ENCODE measurements around the gene CHPF. TPM values are rescaled to one million over a fixed set of nuclear protein-coding genes. Genes with fewer than 3 reads are reported as not detected.

CHPF gene
- total and polyA plus RNA-seq, 10 of the 15 experiments (the other 5 are each of a cell fraction or from before 2014, with no cell fraction given), result 0.09 to 17.4 (median 8.3) TPM; not detected in 1

DNA sequence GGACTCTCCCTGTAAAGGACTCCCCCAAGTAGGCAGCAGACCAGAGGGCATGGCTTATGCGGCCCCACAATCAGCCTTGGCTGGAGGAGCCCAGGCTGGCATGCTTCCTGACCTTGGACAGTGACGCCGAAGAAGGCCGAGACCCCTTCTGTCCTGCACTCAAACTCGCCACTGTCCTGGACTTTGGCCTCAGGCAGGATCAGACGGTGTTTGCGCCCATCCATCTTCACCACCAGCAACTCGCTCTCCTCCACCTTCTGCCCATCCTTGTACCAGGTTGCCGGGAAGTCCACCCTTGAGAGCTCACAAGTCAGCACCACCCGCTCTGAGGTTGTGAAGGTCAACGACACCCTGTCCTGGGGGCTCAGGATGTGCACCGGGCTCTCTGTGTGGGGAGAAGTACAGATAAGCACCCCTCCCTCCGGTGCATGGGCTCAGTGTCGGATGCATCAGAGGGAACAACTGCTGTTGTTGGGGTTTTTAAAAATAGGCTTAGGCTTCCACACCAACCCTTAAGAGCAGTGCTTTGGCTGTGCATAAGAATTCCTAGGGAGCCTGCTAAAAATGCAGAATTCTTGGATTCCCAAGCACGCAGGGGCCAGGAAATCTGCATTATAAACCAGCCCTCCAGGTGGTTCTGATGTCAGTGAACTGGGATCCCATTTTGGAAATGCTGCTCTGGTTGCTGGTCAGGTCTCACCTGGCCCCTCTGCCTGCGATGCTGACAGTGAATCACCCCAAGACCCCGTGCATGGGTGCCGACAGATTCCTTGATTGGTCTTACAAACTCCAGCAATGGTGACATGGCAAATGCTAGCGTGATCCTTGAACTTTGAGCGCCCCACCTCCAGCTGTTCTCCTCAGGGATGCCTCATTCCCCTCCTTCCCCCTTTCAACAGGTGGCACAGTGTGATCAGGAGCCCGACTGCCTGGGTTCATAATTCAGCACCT is 21.8 kb upstream of the CHPF start:
- no peak overlapping the region for H3K4me2 ChIP-seq (ENCODE audit: control insufficient read depth, insufficient read depth)
- in situ Hi-C loops (cut with MboI) (no loop called here), intact Hi-C loops (cut with micrococcal nuclease; ENCODE audit: unreplicated experiment) (no loop called here)
- no peak overlapping the region for H3K4me3 ChIP-seq
- ChIA-PET RAD21 (ENCODE audit: unreplicated experiment) (no interaction called here), CTCF (no interaction called here), SMC1A (ENCODE audit: uncharacterized antibody, unreplicated experiment) (no interaction called here), POLR2A (no interaction called here)
- no peaks in the 10 kb centered on the region for H3K36me3 ChIP-seq (ENCODE audit: control insufficient read depth in 2 of 2, insufficient read depth in 2 of 2, low read length in 1 of 2)
- 27% methylated on average over 21 of the region's 21 CpGs for WGBS (ENCODE audit: insufficient coverage, insufficient replicate concordance, low lambda C conversion rate, missing lambda C conversion rate)
- H4K20me1 ChIP-seq (ENCODE audit: control insufficient read depth, insufficient read depth), result no peaks in the 10 kb centered on the region
- H3K79me2 ChIP-seq (ENCODE audit: control insufficient read depth, insufficient read depth, low read length), result no peaks in the 10 kb centered on the region
- no peaks in the 10 kb centered on the region for H3K4me1 ChIP-seq (ENCODE audit: control insufficient read depth, insufficient read depth, low read length)
- no TSS peak for BruUV-seq (replicated peaks)
- no peak overlapping the region for H3K27ac ChIP-seq (ENCODE audit: control insufficient read depth, insufficient read depth)
- peaks cover 0 to 3% of the 10 kb centered on the region in 2 experiments; a peak in 2 of 4 replicates for H3K27me3 ChIP-seq (replicated peaks in 1 of 2; ENCODE audit: control insufficient read depth in 2 of 2, insufficient read depth in 2 of 2, low read length in 1 of 2)
- ATAC-seq (no peak), FAIRE-seq (no peak), DNase-seq (ENCODE audit: low read depth, low spot score) (no peak)
- no peak overlapping the region for H3K9ac ChIP-seq (ENCODE audit: control insufficient read depth, insufficient read depth, low read length)
- no peak overlapping the region for H2AFZ ChIP-seq (ENCODE audit: control insufficient read depth, low read depth, low read length)
- H3K9me3 ChIP-seq (replicated peaks; ENCODE audit: control insufficient read depth, insufficient read depth, low read length), result no peaks in the 10 kb centered on the region
- TF ChIP-seq IRF4 (IDR thresholded peaks at IDR 0.05; ENCODE audit: low read depth, low read length), result no peak
- TF ChIP-seq SMAD5 (IDR thresholded peaks at IDR 0.05; ENCODE audit: low read depth), result no peak
- no peak for TF ChIP-seq NKRF (conservative IDR thresholded peaks at IDR 0.05)
- no peak for TF ChIP-seq CEBPB (IDR thresholded peaks at IDR 0.05; ENCODE audit: borderline replicate concordance in 1 of 2, low read depth in 2 of 2, low read length in 2 of 2)
- TF ChIP-seq, protein P1, sequence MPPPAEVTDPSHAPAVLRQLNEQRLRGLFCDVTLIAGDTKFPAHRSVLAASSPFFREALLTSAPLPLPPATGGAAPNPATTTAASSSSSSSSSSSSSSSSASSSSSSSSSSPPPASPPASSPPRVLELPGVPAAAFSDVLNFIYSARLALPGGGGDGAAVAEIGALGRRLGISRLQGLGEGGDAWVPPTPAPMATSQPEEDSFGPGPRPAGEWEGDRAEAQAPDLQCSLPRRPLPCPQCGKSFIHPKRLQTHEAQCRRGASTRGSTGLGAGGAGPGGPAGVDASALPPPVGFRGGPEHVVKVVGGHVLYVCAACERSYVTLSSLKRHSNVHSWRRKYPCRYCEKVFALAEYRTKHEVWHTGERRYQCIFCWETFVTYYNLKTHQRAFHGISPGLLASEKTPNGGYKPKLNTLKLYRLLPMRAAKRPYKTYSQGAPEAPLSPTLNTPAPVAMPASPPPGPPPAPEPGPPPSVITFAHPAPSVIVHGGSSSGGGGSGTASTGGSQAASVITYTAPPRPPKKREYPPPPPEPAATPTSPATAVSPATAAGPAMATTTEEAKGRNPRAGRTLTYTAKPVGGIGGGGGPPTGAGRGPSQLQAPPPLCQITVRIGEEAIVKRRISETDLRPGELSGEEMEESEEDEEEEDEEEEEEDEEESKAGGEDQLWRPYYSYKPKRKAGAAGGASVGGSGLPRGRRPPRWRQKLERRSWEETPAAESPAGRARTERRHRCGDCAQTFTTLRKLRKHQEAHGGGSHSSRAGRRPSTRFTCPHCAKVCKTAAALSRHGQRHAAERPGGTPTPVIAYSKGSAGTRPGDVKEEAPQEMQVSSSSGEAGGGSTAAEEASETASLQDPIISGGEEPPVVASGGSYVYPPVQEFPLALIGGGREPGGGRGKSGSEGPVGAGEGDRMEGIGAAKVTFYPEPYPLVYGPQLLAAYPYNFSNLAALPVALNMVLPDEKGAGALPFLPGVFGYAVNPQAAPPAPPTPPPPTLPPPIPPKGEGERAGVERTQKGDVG (CRISPR knock-in tag; IDR thresholded peaks at IDR 0.05), result no peak
- TF ChIP-seq CHD1 (IDR thresholded peaks at IDR 0.05; ENCODE audit: low read depth, low read length), result no peak
- TF ChIP-seq NR2C1 (IDR thresholded peaks at IDR 0.05), result no peak
- no peak for TF ChIP-seq SIN3A (IDR thresholded peaks at IDR 0.05; ENCODE audit: low read depth, low read length)
- TF ChIP-seq USF2 (IDR thresholded peaks at IDR 0.05; ENCODE audit: borderline replicate concordance, low read depth, low read length), result no peak
- TF ChIP-seq, protein P2, sequence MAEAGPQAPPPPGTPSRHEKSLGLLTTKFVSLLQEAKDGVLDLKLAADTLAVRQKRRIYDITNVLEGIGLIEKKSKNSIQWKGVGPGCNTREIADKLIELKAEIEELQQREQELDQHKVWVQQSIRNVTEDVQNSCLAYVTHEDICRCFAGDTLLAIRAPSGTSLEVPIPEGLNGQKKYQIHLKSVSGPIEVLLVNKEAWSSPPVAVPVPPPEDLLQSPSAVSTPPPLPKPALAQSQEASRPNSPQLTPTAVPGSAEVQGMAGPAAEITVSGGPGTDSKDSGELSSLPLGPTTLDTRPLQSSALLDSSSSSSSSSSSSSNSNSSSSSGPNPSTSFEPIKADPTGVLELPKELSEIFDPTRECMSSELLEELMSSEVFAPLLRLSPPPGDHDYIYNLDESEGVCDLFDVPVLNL (IDR thresholded peaks at IDR 0.05; ENCODE audit: low read depth, low read length), result no peak
- no peak for TF ChIP-seq E4F1 (IDR thresholded peaks at IDR 0.05; ENCODE audit: borderline replicate concordance, partially characterized antibody)
- TF ChIP-seq RAD51 (IDR thresholded peaks at IDR 0.05), result no peak
- no peak for TF ChIP-seq FOS (IDR thresholded peaks at IDR 0.05; ENCODE audit: borderline replicate concordance, extremely low read depth, insufficient read length)

Measured in GM12878 (cell line).